Naive thymus-derived CD8-positive, alpha-beta T cell (primary cell): ENCODE data around the gene AFAP1. TPM values are rescaled to one million over a fixed set of nuclear protein-coding genes. Genes with fewer than 3 reads are reported as not detected.

Experiments used
- ATAC-seq, 2 donors: fragments of 150-1000 bp; cut with Tn5 transposase in 1 of 2; sonication (Bioruptor Pico), chemical (Tn5 transposase) in 1 of 2; 1 replicate in 1 of 2; 2 replicates in 1 of 2; pipeline ENCODE4 v1.10.0; 2021; ENCODE audit warnings: mild to moderate bottlenecking in 2 of 2, moderate library complexity in 2 of 2
- POLR2A ChIA-PET: fragments of 350-600 bp; sonication (Branson Sonifier 250); formaldehyde crosslinking; loops from one replicate; lab custom pipeline; 2021; ENCODE audit warnings: antibody characterized with exemption; lab: Charles Lee
- DNase-seq, 10 donors: peaks; one replicate each; pipeline versions ENCODE4 v3.0.0 to v3.0.0-alpha.2; 2020 to 2022
- H3K27ac Mint-ChIP-seq, 10 donors: one replicate each; pipeline ENCODE4 v1.8.0; 2020 to 2022; ENCODE audit warnings: mild to moderate bottlenecking in 10 of 10, mixed read lengths in 10 of 10, moderate library complexity in 4 of 10, inconsistent platforms in 1 of 10
- H3K27me3 Mint-ChIP-seq, 5 donors: one replicate each; pipeline ENCODE4 v1.8.0; 2021 to 2022; ENCODE audit warnings: mixed read lengths in 5 of 5
- H3K36me3 Mint-ChIP-seq, 3 donors: one replicate each; pipeline ENCODE4 v1.8.0; 2020 to 2022; ENCODE audit warnings: mixed read lengths in 3 of 3, mild to moderate bottlenecking in 2 of 3, inconsistent platforms in 1 of 3
- H3K4me1 Mint-ChIP-seq, 4 donors: one replicate each; pipeline ENCODE4 v1.8.0; 2021 to 2022; ENCODE audit warnings: mixed read lengths in 4 of 4
- H3K4me3 Mint-ChIP-seq, 10 donors: one replicate each; pipeline ENCODE4 v1.8.0; 2020 to 2022; ENCODE audit warnings: mild to moderate bottlenecking in 10 of 10, mixed read lengths in 10 of 10, moderate library complexity in 6 of 10, inconsistent platforms in 1 of 10
- H3K9me3 Mint-ChIP-seq, 9 donors: one replicate each; pipeline ENCODE4 v1.8.0; 2020 to 2022; ENCODE audit warnings: mixed read lengths in 9 of 9, mild to moderate bottlenecking in 3 of 9, inconsistent platforms in 1 of 9, moderate library complexity in 1 of 9
- polyA plus RNA-seq, 3 donors: library from polyadenylated mRNA; unstranded; fragments of 300-500 nt; fragmentation: Illumina TruSeq; gene quantifications; one replicate each; pipeline ENCODE4 v1.2.3, GENCODE V29; 2021
- total RNA-seq, 8 experiments: library from RNA in 2 of 8; stranded (reverse) in 2 of 8; gene quantifications; one replicate each; pipeline ENCODE4 v1.2.3 and lab custom pipeline; 2021 to 2026

AFAP1 gene
- total and polyA plus RNA-seq, 5 experiments from 2014 or later, result 0.90 to 7.6 (median 3.3) TPM

- peaks cover 17 to 67% (median 41%) of the 10 kb centered on the region in 4 donors for H3K4me1 Mint-ChIP-seq
- no peaks in the 10 kb centered on the region for H3K9me3 Mint-ChIP-seq
- POLR2A ChIA-PET, result no interaction called here
- H3K27ac Mint-ChIP-seq, result no peak overlapping the region
- no peak overlapping the region for H3K4me3 Mint-ChIP-seq
- peaks cover 0 to 9% (median 0%) of the 10 kb centered on the region in 5 donors for H3K27me3 Mint-ChIP-seq
- DNase-seq, result no peak
- H3K36me3 Mint-ChIP-seq, result peaks cover 0 to 3% (median 0%) of the 10 kb centered on the region in 3 donors
- ATAC-seq, result no peak
These were observed 33.4 kb downstream of the AFAP1 start for GRCh38 chr4:7906171-7906701.

GRCh38 chr4:7904952-7905915 lies 34.4 kb downstream of the AFAP1 start:
- POLR2A ChIA-PET, result no interaction called here
- Mint-ChIP-seq H3K9me3 (no peaks in the 10 kb centered on the region), H3K27me3 (peaks cover 0 to 18% (median 0%) of the 10 kb centered on the region in 5 donors), H3K4me3 (no peak overlapping the region), H3K4me1 (peaks cover 22 to 68% (median 42%) of the 10 kb centered on the region in 4 donors), H3K36me3 (peaks cover 0 to 3% (median 0%) of the 10 kb centered on the region in 3 donors), H3K27ac (peak overlapping the region in 2 of 10 donors; percentile 38 to 74)
- ATAC-seq, result no peak
- no peak for DNase-seq

DNA sequence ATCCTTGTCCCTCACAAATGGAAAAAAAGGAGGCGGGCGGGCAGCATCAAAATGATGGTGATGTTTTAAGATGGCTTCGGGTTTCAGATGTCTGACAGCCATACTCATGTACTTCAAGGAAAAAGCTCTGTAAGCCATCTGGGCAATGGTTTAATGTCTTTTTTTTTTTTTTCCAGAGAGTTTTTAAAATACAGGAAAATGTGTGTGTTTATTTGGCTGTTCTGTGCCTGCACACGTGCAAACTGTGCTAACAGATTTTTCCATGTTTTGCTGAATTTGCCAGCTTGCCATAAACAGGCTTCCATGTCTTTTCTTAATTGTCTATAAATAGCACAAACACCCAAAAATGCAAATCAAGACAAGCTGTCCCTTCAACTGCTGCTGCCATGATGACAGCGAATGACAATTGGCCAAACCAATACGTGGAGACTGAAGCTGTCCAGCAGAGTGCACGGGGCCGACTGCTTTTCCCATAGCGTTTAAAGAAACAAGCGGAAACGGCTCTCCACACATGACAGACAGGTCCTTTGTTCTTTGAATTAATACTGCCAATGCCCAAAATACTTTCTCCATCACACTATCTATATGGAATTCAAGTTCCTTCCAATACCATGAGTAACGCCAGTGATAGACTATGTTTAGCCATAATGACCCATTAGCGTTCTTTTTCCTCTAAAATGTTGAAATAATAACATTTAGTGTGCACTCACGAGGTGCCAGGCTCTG lies 35.7 kb downstream of the AFAP1 start:
- H3K36me3 Mint-ChIP-seq, result peaks cover 0 to 3% (median 0%) of the 10 kb centered on the region in 3 donors
- H3K27ac Mint-ChIP-seq, result peak overlapping the region in 1 of 10 donors; percentile 41
- H3K4me3 Mint-ChIP-seq, result no peak overlapping the region
- no peak for ATAC-seq
- no peaks in the 10 kb centered on the region for H3K9me3 Mint-ChIP-seq
- no peak for DNase-seq
- POLR2A ChIA-PET, result interaction anchor here (0.6 kb wide), 1 partner anchor 859 kb away, joined by 3 read pairs; no protein-coding TSS in a partner anchor
- H3K4me1 Mint-ChIP-seq, result peaks cover 18 to 64% (median 36%) of the 10 kb centered on the region in 4 donors
- H3K27me3 Mint-ChIP-seq, result peaks cover 0 to 23% (median 0%) of the 10 kb centered on the region in 5 donors

- Mint-ChIP-seq H3K9me3 (no peaks in the 10 kb centered on the region), H3K36me3 (peaks cover 0 to 3% (median 0%) of the 10 kb centered on the region in 3 donors), H3K27me3 (peaks cover 0 to 26% (median 0%) of the 10 kb centered on the region in 5 donors), H3K27ac (no peak overlapping the region), H3K4me3 (peak overlapping the region in 1 of 10 donors; percentile 12), H3K4me1 (peaks cover 18 to 57% (median 35%) of the 10 kb centered on the region in 4 donors)
- POLR2A ChIA-PET, result no interaction called here
- ATAC-seq (no peak), DNase-seq (no peak)
These were observed 36.8 kb downstream of the AFAP1 start for GRCh38 chr4:7902826-7903225.

DNA sequence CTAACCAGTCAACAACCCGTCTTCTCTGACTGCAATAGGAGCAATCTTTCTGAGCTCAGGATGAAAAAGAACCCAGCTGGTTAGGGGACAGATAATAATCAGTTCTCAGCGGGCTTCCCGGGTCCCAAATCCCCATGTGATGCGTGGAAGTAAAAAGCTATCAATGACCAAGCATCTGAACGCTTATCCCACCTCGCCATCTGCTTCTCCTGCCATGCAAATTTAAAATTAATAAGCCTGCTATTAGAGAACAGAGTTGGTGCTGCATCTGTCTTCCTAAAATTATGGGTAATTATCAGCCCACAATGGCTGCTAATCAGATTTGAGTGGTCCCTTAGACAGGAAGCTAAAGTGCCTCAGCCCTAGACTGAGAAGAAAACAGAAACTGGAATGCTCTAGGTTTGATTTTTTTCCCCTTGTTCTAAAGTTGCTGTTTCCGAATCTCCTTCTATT lies 37.5 kb downstream of the AFAP1 start:
- DNase-seq (no peak), ATAC-seq (no peak)
- peak overlapping the region in 2 of 10 donors; percentile 12 to 30 for H3K4me3 Mint-ChIP-seq
- no peaks in the 10 kb centered on the region for H3K9me3 Mint-ChIP-seq
- POLR2A ChIA-PET, result no interaction called here
- peaks cover 0 to 3% (median 0%) of the 10 kb centered on the region in 3 donors for H3K36me3 Mint-ChIP-seq
- H3K4me1 Mint-ChIP-seq, result peaks cover 18 to 55% (median 32%) of the 10 kb centered on the region in 4 donors
- no peak overlapping the region for H3K27ac Mint-ChIP-seq
- H3K27me3 Mint-ChIP-seq, result peaks cover 0 to 27% (median 0%) of the 10 kb centered on the region in 5 donors

- peak overlapping the region in 4 of 10 donors; percentile 21 to 59 (median 36) for H3K4me3 Mint-ChIP-seq
- peaks cover 0 to 5% (median 0%) of the 10 kb centered on the region in 3 donors for H3K36me3 Mint-ChIP-seq
- H3K27me3 Mint-ChIP-seq, result peaks cover 0 to 30% (median 0%) of the 10 kb centered on the region in 5 donors
- DNase-seq, result no peak
- ATAC-seq, result no peak
- H3K4me1 Mint-ChIP-seq, result peaks cover 18 to 55% (median 34%) of the 10 kb centered on the region in 4 donors
- POLR2A ChIA-PET, result no interaction called here
- H3K9me3 Mint-ChIP-seq, result no peaks in the 10 kb centered on the region
- peak overlapping the region in 1 of 10 donors; percentile 88 for H3K27ac Mint-ChIP-seq
These were observed 38.3 kb downstream of the AFAP1 start for GRCh38 chr4:7901311-7901885.

DNA sequence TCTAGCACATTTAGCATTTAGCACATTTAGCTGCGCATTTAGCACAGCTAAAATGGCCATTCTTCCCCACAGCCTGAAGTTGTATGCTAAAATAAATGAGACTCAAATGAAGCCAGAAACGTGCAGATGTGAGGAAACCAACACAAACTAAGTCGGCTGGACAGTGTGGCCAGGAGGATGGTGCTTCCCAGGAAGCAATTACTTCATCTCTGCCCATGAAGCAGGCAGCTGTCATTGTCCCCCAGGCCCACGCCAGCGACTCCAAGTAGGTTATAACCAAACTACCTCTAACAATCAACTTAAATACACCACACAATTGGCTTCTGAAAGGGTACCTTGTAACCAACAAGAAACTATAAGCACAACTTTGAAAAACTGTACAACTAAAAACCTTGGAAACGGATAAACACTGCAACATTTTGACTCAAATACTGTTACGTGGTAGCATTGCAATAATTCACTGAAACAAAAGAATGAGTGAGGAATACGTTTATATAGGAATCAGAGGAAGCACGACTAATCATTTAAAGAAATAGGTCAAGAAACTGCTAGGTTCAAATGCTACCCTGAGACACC lies 39.2 kb downstream of the AFAP1 start:
- no peak for ATAC-seq
- Mint-ChIP-seq H3K4me1 (peaks cover 18 to 51% (median 33%) of the 10 kb centered on the region in 4 donors), H3K4me3 (no peak overlapping the region), H3K27ac (no peak overlapping the region), H3K36me3 (peaks cover 0 to 6% (median 0%) of the 10 kb centered on the region in 3 donors), H3K27me3 (peaks cover 0 to 30% (median 0%) of the 10 kb centered on the region in 5 donors), H3K9me3 (peaks cover 0 to under 1% (median 0%) of the 10 kb centered on the region in 9 donors)
- POLR2A ChIA-PET, result no interaction called here
- no peak for DNase-seq

DNA sequence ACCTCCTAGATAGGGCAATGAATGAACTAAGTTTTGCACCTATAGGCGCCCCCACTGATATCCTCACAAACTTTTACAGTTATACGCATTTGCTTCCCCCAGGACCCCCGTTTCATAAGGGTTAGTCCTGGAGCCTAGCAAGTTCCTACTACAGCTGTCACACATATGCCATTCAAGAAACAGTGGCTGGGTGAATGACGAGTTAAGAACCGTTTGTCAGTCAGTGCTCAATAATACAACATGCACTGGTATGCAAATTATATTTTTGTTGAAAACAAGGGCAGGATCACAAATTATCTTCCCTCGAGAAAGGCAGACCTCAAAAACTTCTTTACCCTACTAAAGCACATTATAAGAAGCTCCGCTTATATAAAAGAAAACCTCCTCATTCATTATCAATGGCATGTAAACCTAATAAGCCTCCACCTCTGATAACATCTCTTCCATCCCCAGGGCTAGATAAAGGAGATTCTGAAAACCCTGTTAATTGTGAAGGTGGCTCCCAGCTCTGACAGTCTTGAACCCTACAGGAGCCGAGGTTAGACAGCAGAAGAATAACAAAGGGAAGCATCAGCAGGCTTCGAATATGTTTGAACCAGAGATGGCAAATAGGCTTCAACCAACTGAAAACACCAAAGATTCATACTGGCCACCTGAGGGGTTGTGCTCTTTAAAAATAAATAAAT lies 40.3 kb downstream of the AFAP1 start:
- POLR2A ChIA-PET, result no interaction called here
- ATAC-seq (no peak), DNase-seq (no peak)
- H3K27ac Mint-ChIP-seq, result no peak overlapping the region
- peaks cover 0 to 6% (median 0%) of the 10 kb centered on the region in 3 donors for H3K36me3 Mint-ChIP-seq
- peaks cover 0 to 2% (median 0%) of the 10 kb centered on the region in 9 donors for H3K9me3 Mint-ChIP-seq
- peaks cover 0 to 28% (median 0%) of the 10 kb centered on the region in 5 donors for H3K27me3 Mint-ChIP-seq
- no peak overlapping the region for H3K4me3 Mint-ChIP-seq
- peaks cover 18 to 54% (median 33%) of the 10 kb centered on the region in 4 donors for H3K4me1 Mint-ChIP-seq

- no peak overlapping the region for H3K27ac Mint-ChIP-seq
- POLR2A ChIA-PET, result no interaction called here
- H3K9me3 Mint-ChIP-seq, result peaks cover 0 to 2% (median 0%) of the 10 kb centered on the region in 9 donors
- H3K4me1 Mint-ChIP-seq, result peaks cover 18 to 54% (median 34%) of the 10 kb centered on the region in 4 donors
- H3K36me3 Mint-ChIP-seq, result peaks cover 0 to 5% (median 0%) of the 10 kb centered on the region in 3 donors
- H3K27me3 Mint-ChIP-seq, result peaks cover 0 to 27% (median 0%) of the 10 kb centered on the region in 5 donors
- no peak overlapping the region for H3K4me3 Mint-ChIP-seq
- no peak for DNase-seq
- no peak for ATAC-seq
These were observed 41.3 kb downstream of the AFAP1 start for GRCh38 chr4:7898385-7898784.

GRCh38 chr4:7897811-7898210 lies 41.9 kb downstream of the AFAP1 start:
- POLR2A ChIA-PET, result no interaction called here
- peaks cover 0 to 2% (median 0%) of the 10 kb centered on the region in 9 donors for H3K9me3 Mint-ChIP-seq
- no peak overlapping the region for H3K27ac Mint-ChIP-seq
- DNase-seq, result no peak
- peaks cover 0 to 24% (median 0%) of the 10 kb centered on the region in 5 donors for H3K27me3 Mint-ChIP-seq
- H3K36me3 Mint-ChIP-seq, result peaks cover 0 to 5% (median 0%) of the 10 kb centered on the region in 3 donors
- H3K4me1 Mint-ChIP-seq, result peaks cover 16 to 50% (median 31%) of the 10 kb centered on the region in 4 donors
- H3K4me3 Mint-ChIP-seq, result no peak overlapping the region
- no peak for ATAC-seq

DNA sequence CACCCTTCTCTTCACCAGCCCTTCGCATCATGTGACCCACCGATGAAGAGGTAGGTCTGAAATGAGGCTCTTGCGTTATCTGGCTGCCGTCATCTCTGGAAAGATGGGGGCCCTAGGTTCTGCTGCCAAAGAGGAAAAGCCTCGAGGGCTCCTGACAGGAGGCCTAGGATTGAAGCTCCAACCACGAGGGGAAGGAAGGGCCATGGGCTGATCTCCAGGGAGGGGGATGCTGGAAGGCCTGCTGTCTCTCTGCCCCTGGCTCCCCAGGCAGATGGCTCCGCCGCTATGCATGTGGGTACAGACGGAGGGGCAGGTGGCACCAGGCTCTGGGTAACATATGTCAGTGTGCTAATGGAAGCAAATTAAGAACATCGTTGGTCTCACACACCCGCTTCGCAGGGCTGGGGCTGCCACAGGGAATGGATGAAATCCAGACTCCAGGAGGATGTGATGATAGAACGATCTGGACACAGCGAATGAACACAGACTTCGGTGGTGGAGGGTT lies 44.9 kb downstream of the AFAP1 start:
- H3K36me3 Mint-ChIP-seq, result peaks cover 0 to 5% (median 0%) of the 10 kb centered on the region in 3 donors
- peaks cover 0 to 6% (median 0%) of the 10 kb centered on the region in 9 donors for H3K9me3 Mint-ChIP-seq
- peak overlapping the region in 1 of 10 donors; percentile 64 for H3K27ac Mint-ChIP-seq
- ATAC-seq (no peak), DNase-seq (no peak)
- peaks cover 1 to 34% (median 16%) of the 10 kb centered on the region in 4 donors for H3K4me1 Mint-ChIP-seq
- POLR2A ChIA-PET, result no interaction called here
- H3K4me3 Mint-ChIP-seq, result no peak overlapping the region
- peaks cover 0 to 12% (median 0%) of the 10 kb centered on the region in 5 donors for H3K27me3 Mint-ChIP-seq
